Heart left ventricle (tissue), 16 donors: ENCODE results near the gene PTCRA. TPM values are rescaled to one million over a fixed set of nuclear protein-coding genes. Genes with fewer than 3 reads are reported as not detected.

Experiments used
- ATAC-seq, 4 donors: fragments of 200-7000 bp; cut with Tn5 transposase; one replicate each; pipeline ENCODE4 v1.9.1; 2020 to 2022; ENCODE audit warnings: moderate library complexity in 4 of 4, mild to moderate bottlenecking in 3 of 4, moderate number of reproducible peaks in 1 of 4
- DNase-seq, 5 donors: peaks; one replicate each; pipeline ENCODE4 v3.0.0-alpha.2; 2020
- H3K27ac ChIP-seq, 12 donors: fragments of 200-600 bp; sonication (generic) in 4 of 12; one replicate each; pipeline versions ENCODE4 v1.5.0 to v1.8.0; 2016 to 2022; ENCODE audit warnings: mild to moderate bottlenecking in 2 of 12
- H3K27me3 ChIP-seq, 9 donors: fragments of 200-600 bp; sonication (generic) in 2 of 9; one replicate each; pipeline versions ENCODE4 v1.5.1 to v1.8.0; 2016 to 2022; ENCODE audit warnings: mild to moderate bottlenecking in 3 of 9
- H3K36me3 ChIP-seq, 9 donors: fragments of 200-600 bp; sonication (generic) in 2 of 9; one replicate each; pipeline versions ENCODE4 v1.5.0 to v1.8.0; 2018 to 2022; ENCODE audit warnings: mild to moderate bottlenecking in 2 of 9
- H3K4me1 ChIP-seq, 12 donors: fragments of 200-600 bp; sonication (generic) in 4 of 12; one replicate each; pipeline versions ENCODE4 v1.5.0 to v1.8.0; 2016 to 2022; ENCODE audit warnings: mild to moderate bottlenecking in 3 of 12
- H3K4me3 ChIP-seq, 12 donors: fragments of 200-600 bp; sonication (generic) in 4 of 12; one replicate each; pipeline versions ENCODE4 v1.5.0 to v1.8.0; 2017 to 2022; ENCODE audit warnings: mild to moderate bottlenecking in 9 of 12, moderate library complexity in 4 of 12
- H3K9me3 ChIP-seq, 12 donors: fragments of 200-600 bp; sonication (generic) in 4 of 12; one replicate each; pipeline versions ENCODE4 v1.5.0 to v1.8.0; 2016 to 2022; ENCODE audit warnings: mild to moderate bottlenecking in 1 of 12
- CTCF ChIP-seq, 12 donors: fragments of 200-600 bp; sonication (generic) in 4 of 12; IDR thresholded peaks; one replicate each; pipeline versions ENCODE4 v1.5.0 to v1.8.0; 2018 to 2022; ENCODE audit warnings: antibody characterized with exemption in 12 of 12, mild to moderate bottlenecking in 5 of 12
- POLR2A ChIP-seq, 2 donors: fragments of 450-650 bp; IDR thresholded peaks; one replicate each; pipeline ENCODE4 v1.6.1; 2017; ENCODE audit warnings: antibody characterized with exemption in 2 of 2, mild to moderate bottlenecking in 2 of 2, moderate library complexity in 2 of 2
- WGBS, 4 donors: extraction: QIAGEN DNeasy Blood & Tissue Kit in 2 of 4; methylation state at CpG; one replicate each; pipeline versions ENCODE4 v1.1.5 to v1.1.7; 2013 to 2018; 5-methylcytosine and 5-hydroxymethylcytosine counted together
- intact Hi-C, 10 donors: fragments of 100-400 bp; cut with DNase I; formaldehyde crosslinking; loops; one replicate each; pipeline versions ENCODE4 v1.11.1 to v1.14.2; 2022
- long read RNA-seq, 3 donors: library from polyadenylated mRNA; unstranded; transcript quantifications; one replicate each; pipeline ENCODE4 v2.0.0, GENCODE V29; 2020 to 2021
- polyA plus RNA-seq, 2 donors: library from polyadenylated mRNA; stranded (reverse); fragments of 200-250 nt; gene quantifications; one replicate each; pipeline ENCODE4 v1.2.3, GENCODE V29; 2013
- total RNA-seq, 9 donors: library from RNA; depleted of rRNA in 2 of 9; stranded (reverse); fragments of >200 nt in 2 of 9; fragmentation: NEBNext Ultra II Directional in 3 of 9; extraction: Animal tissue kit (Norgen Biotek cat#: 25700) in 3 of 9; gene quantifications; one replicate each; pipeline versions ENCODE4 v1.1.0 to v1.2.4, GENCODE V29; 2016 to 2023
- donor health status: ischemic (EF 13 %, LVEDD 7.1; RV severe dilation, severe dysfunction).
- donor health status: healthy with polysubstance abuse.
- donor health status: DM: no; HTN: yes; CAD: no.
- donor health status: DM: no; HTN: no; CAD: no.
- donor health status: ischemic (EF 25% LVEDD 6.9; RV normal size, moderate dysfunction).
- donor health status: ischemic (EF 25% LVEDD 5.7; RV mildly dilated, moderate dysfunction).
- donor health status: healthy.
- donor health status: DM: yes; HTN: yes; CAD: no.
- donor health status: ischemic (EF 35%, LVEDD 5.7; RV mildly dilated, moderate dysfunction).
- donor health status: nonischemic (EF 11% LVEDD 7.7; RV severe dilation, severe dysfunction).
- donor health status: DM: yes; HTN: yes; CAD: no.
- donor health status: PGD.
- donor health status: ischemic (EF 29% LVEDD 5.4; RV normal size, mild dysfunction).
- donor health status: nonischemic (EF 23%, LVEDD 6.1; RV moderate dilation, normal function).

PTCRA gene
- 1 to 10 TPM in 1 of 9 donors, not detected in 8; 1.7 TPM for total RNA-seq
- polyA plus RNA-seq, result not detected
- long read RNA-seq, donor 1, result 0 reads
- long read RNA-seq, donor 2, result 0 reads
- long read RNA-seq, donor 3, result 0 reads

GRCh38 chr6:42915732-42916131 is at the start of gene PTCRA:
TSS of gene PTCRA (plus strand) at chr6:42916053. CDS start at chr6:42916070, 17 bp downstream.
- H3K9me3 ChIP-seq, result no peaks in the 10 kb centered on the region
- no peak within 1 kb of the TSS for H3K4me3 ChIP-seq
- no peak for ATAC-seq
- DNase-seq, result no peak
- peaks cover 0 to 27% (median 6%) of the 10 kb centered on the region in 9 donors for H3K27me3 ChIP-seq
- WGBS, 4 donors, result 80 to 89% (median 85%) methylated on average over 7 to 10 of the region's 10 CpGs
- peaks cover 0 to 8% (median 3%) of the 10 kb centered on the region in 12 donors for H3K4me1 ChIP-seq
- TF ChIP-seq CTCF (IDR thresholded peaks at IDR 0.05), result no peak
- TF ChIP-seq POLR2A (IDR thresholded peaks at IDR 0.05), result no peak
- H3K36me3 ChIP-seq, result no peaks in the 10 kb centered on the region
- intact Hi-C loops, result no loop called here
- H3K27ac ChIP-seq, result no peak within 1 kb of the TSS

GRCh38 chr6:42870145-42870936 is 45.5 kb upstream of the PTCRA start:
- DNase-seq (no peak), ATAC-seq (no peak)
- TF ChIP-seq CTCF (IDR thresholded peaks at IDR 0.05) (no peak), POLR2A (IDR thresholded peaks at IDR 0.05) (no peak)
- Histone ChIP-seq H3K4me3 (no peak overlapping the region), H3K27ac (no peak overlapping the region), H3K36me3 (peaks cover 0 to 50% (median 39%) of the 10 kb centered on the region in 9 donors), H3K9me3 (no peaks in the 10 kb centered on the region), H3K4me1 (no peaks in the 10 kb centered on the region), H3K27me3 (no peaks in the 10 kb centered on the region)
- WGBS, 4 donors, result 73 to 93% (median 82%) methylated on average over 2 of the region's 2 CpGs
- intact Hi-C loops, result loop anchor here in 1 of 10 donors (10.0 kb wide), 1 partner anchor 146 kb away; the partner anchor contains the start of gene PRPH2

GRCh38 chr6:42871711-42872110 is 44.1 kb upstream of the PTCRA start:
- no peak for TF ChIP-seq CTCF (IDR thresholded peaks at IDR 0.05)
- H3K36me3 ChIP-seq, result peaks cover 0 to 36% (median 26%) of the 10 kb centered on the region in 9 donors
- H3K27ac ChIP-seq, result no peak overlapping the region
- 84 to 87% (median 85%) methylated on average over 3 of the region's 3 CpGs for WGBS, 4 donors
- ATAC-seq (no peak), DNase-seq (no peak)
- intact Hi-C loops, result loop anchor here in 1 of 10 donors (10.0 kb wide), 1 partner anchor 147 kb away; the partner anchor contains the start of gene PRPH2
- no peaks in the 10 kb centered on the region for H3K9me3 ChIP-seq
- no peaks in the 10 kb centered on the region for H3K27me3 ChIP-seq
- H3K4me3 ChIP-seq, result no peak overlapping the region
- no peaks in the 10 kb centered on the region for H3K4me1 ChIP-seq

GRCh38 chr6:42873313-42873712 is 42.5 kb upstream of the PTCRA start:
- intact Hi-C loops, result loop anchor here in 1 of 10 donors (10.0 kb wide), 1 partner anchor 149 kb away; the partner anchor contains the start of gene PRPH2
- WGBS, 4 donors, result 74 to 84% (median 80%) methylated on average over 2 of the region's 2 CpGs

More at GRCh38 chr6:42873313-42873712, 42.5 kb upstream of the PTCRA start:
- Histone ChIP-seq H3K27me3 (no peaks in the 10 kb centered on the region), H3K4me1 (peaks cover 0 to 7% (median 0%) of the 10 kb centered on the region in 12 donors), H3K27ac (no peak overlapping the region), H3K4me3 (no peak overlapping the region), H3K36me3 (peaks cover 0 to 20% (median 13%) of the 10 kb centered on the region in 9 donors), H3K9me3 (no peaks in the 10 kb centered on the region)
- DNase-seq (no peak), ATAC-seq (no peak)
- TF ChIP-seq CTCF (IDR thresholded peaks at IDR 0.05), result no peak
- no peak for TF ChIP-seq POLR2A (IDR thresholded peaks at IDR 0.05)
